Stimulated activated CD8-positive, alpha-beta memory T cell treated with anti-CD3 and anti-CD28 coated beads, Interleukin-12 subunit alpha, Interleukin-12 subunit beta, amount 100 ng/mL, for 1 hour (primary cell): ENCODE measurements around the gene CGB3.
"Not testable (repeated sequence)": the region's sequence is repeated elsewhere in the genome, so short reads cannot be mapped to it uniquely, and the experiment has no call there.

Experiments
- DNase-seq: peaks from one replicate; pipeline ENCODE4 v3.0.0-alpha.2; 2020; ENCODE audit warnings: low read depth

The CGB3 gene

DNA sequence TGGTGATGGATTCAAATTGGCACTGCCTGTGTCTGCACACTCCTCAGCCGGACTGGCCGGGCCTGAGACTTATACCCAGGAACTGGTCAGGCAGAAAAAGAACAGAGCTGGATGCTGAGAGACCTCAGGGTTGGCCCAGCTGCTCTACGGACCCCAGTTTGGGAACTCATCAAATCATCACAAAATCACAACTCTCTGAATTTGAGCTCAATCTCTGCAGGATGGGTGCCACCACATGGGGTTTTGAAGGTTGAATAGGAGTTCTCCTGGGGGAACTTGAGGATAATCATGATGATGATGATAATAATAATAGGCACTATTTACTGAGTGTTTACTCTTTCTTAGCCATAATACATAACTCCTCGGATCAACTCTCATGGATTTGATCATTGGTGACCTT lies 18.5 kb upstream of the CGB3 start:
- not testable (repeated sequence) for DNase-seq

DNA sequence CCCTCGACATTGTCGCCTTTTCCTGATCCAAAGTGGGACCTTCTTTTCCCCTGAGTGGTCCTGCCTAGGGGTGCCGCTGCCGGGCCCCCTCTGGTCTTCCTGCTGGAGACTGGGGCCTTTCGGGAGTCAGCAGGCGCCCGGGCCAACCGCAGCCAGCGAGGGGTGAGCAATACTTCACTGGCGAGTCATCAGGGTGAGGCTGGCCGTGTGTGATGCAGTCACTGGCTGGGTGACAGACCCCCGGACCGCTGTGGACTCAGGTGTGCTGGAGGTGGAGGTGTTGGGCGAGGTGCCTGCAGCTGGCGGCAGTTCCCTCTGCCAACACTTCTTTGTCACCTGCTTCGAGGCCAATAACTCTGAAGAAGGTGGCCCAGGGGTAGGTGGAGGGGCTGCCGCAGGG lies 18.0 kb upstream of the CGB3 start:
- no peak for DNase-seq

DNA sequence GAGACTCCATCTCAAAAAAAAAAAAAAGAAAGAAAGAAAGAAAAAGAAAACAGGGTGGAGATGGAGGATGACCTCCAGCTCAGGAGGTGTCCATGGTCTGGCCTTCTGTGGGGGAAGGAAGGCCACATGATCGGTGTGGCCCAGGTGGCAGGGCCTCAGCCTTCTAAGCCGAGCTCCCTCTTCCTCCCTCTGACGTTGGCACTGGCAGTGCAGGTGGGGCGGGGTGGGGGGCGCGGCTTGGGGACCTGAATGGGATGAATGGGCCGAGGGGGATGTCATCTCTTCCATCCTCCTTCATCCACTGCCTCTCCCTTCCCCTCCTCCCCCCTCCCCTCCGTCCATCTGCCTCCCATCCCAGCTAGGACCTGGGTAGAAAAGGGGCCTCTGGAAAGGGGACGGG lies 15.6 kb upstream of the CGB3 start:
- not testable (repeated sequence) for DNase-seq

DNA sequence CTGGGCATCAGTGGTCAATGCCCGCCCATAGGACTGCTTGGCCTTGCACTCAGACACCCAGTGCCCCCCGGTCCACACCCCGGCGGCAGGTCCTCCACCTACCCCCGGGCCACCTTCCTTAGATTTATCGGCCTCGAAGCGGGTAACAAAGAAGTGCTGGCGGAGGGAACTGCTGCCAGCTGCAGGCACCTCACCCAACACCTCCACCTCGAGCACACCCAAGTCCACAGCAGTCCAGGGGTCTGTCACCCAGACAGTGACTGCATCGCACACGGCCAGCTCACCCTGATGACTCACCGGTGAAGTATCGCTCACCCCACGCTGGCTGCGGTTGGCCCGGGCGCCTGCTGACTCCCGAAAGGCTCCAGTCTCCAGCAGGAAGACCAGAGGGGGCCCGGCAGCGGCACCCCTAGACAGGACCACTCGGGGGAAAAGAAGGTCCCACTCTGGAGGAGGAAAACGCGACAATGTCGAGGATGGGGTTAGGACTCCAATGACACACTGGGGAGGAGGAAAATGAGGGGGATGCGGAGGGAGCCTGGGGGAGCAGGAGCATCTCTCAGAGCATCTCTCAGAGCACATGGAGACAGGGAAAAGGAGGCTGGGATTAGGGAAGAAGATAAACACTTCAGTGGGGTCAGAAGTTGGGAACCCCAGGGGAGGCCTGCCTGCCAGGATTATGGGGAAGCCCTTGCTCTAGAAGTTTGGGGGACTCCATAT lies 14.6 kb upstream of the CGB3 start:
- not testable (repeated sequence) for DNase-seq

DNA sequence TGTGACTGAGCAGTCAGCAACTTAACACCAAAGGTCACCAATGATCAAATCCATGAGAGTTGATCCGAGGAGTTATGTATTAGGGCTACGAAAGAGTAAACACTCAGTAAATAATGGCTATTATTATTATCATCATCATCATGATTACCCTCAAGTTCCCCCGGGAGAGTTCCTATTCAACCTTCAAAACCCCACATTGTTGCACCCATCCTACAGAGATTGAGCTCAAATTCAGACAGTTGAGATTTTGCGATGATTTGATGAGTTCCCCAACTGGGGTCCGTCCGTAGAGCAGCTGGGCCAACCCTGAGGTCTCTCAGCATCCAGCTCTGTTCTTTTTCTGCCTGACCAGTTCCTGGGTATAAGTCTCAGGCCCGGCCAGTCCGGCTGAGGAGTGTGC lies 14.0 kb upstream of the CGB3 start:
- DNase-seq = not testable (repeated sequence)

DNA sequence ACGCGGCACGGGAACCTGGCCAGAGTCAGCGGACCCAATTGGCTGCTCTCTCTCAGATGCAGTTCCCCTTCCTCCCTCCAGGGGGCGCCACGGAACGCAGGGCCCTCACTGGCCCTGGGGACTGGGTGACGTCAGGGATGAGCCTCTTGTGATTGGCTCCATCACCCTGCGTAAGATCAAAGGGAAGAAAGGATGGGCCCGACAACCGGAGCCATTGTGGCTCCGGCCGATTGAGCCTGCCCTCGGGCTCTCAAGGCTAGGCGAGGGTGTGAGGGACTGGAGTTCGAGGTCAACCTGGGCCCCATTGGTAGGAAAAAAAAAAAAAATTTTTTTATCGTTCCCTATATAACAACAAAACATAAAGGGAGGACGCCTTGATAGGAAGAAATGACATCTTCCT lies 12.7 kb upstream of the CGB3 start, which contains the start of gene CGB1:
CGB1 (minus strand) TSS at position 81 of the 400 bp plus-strand sequence. CDS start 184 bp downstream, outside the sequence.
- not testable (repeated sequence) for DNase-seq

DNA sequence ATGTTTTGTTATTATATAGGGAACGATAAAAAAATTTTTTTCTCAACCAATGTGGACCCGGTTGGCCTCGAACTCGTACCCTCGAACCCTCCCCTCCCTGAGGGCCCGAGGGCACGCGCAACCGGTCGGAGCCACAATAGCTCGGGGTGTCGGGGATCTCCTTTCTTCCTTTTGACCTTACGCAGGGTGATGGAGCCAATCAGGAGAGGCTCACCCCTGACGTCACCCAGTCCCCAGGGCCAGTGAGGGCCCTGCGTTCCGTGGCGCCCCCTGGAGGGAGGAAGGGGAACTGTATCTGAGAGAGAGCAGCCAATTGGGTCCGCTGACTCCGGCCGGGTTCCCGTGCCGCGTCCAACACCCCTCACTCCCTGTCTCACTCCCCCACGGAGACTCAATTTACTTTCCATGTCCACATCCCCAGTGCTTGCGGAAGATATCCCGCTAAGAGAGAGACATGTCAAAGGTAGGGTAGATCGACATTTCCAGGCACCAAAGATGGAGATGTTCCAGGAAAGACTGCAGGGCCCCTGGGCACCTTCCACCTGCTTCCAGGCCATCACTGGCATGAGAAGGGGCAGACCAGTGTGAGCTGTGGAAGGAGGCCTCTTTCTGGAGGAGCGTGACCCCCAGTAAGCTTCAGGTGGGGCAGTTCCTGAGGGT lies 7.6 kb upstream of the CGB3 start, which contains the start of gene CGB2:
CGB2 (plus strand) TSS at position 249 of the 660 bp plus-strand sequence; CDS start at position 455, 206 bp downstream.
- not testable (repeated sequence) for DNase-seq

DNA sequence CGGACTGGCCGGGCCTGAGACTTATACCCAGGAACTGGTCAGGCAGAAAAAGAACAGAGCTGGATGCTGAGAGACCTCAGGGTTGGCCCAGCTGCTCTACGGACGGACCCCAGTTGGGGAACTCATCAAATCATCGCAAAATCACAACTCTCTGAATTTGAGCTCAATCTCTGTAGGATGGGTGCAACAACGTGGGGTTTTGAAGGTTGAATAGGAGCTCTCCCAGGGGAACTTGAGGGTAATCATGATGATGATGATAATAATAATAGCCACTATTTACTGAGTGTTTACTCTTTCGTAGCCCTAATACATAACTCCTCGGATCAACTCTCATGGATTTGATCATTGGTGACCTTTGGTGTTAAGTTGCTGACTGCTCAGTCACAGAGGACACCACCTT lies 6.2 kb upstream of the CGB3 start:
- not testable (repeated sequence) for DNase-seq

DNA sequence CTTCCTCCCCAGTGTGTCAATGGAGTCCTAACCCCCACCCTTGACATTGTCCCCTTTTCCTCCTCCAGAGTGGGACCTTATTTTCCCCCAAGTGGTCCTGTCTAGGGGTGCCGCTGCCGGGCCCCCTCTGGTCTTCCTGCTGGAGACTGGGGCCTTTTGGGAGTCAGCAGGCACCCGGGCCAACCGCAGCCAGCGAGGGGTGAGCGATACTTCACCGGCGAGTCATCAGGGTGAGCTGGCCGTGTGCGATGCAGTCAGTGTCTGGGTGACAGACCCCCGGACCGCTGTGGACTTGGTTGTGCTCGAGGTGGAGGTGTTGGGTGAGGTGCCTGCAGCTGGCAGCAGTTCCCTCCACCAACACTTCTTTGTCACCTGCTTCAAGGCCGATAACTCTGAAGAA lies 5.6 kb upstream of the CGB3 start:
- DNase-seq = not testable (repeated sequence)

DNA sequence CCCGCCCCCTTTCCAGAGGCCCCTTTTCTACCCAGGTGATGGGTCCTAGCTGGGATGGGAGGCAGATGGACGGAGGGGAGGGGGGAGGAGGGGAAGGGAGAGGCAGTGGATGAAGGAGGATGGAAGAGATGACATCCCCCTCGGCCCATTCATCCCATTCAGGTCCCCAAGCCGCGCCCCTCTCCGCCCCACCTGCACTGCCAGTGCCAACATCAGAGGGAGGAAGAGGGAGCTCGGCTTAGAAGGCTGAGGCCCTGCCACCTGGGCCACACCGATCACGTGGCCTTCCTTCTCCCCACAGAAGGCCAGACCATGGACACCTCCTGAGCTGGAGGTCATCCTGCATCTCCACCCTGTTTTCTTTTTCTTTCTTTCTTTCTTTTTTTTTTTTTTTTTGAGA lies 4.6 kb upstream of the CGB3 start:
- DNase-seq = not testable (repeated sequence)

DNA sequence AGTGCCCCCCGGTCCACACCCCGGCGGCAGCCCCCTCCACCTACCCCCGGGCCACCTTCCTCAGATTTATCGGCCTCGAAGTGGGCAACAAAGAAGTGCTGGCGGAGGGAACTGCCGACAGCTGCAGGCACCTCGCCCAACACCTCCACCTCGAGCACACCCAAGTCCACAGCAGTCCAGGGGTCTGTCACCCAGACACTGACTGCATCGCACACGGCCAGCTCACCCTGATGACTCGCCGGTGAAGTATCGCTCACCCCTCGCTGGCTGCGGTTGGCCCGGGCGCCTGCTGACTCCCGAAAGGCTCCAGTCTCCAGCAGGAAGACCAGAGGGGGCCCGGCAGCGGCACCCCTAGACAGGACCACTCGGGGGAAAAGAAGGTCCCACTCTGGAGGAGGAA lies 1.5 kb upstream of the CGB3 start:
- DNase-seq = not testable (repeated sequence)

DNA sequence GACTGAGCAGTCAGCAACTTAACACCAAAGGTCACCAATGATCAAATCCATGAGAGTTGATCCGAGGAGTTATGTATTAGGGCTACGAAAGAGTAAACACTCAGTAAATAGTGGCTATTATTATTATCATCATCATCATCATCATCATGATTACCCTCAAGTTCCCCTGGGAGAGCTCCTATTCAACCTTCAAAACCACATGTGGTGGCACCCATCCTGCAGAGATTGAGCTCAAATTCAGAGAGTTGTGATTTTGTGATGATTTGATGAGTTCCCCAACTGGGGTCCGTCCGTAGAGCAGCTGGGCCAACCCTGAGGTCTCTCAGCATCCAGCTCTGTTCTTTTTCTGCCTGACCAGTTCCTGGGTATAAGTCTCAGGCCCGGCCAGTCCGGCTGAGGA lies 955 bp upstream of the CGB3 start:
- DNase-seq = not testable (repeated sequence)

DNA sequence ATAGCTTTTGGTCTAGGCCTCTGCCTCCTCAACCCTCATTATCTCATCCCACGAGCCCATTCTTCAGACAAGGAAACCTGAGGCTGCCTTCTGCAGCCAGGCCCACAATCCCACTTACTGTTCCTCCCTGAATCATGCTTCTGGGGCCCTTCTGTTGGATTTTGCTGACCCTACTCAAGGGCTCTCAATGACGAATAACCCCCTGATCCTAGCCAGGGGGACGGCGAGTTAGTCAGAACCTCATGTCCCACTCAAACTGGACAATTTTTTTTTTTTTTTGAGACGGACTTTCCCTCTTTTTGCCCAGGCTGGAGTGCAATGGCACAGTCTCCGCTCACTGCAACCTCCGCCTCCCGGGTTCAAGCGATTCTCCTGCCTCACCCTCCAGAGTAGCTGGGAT lies 2.0 kb downstream of the CGB3 start:
- no peak for DNase-seq

DNA sequence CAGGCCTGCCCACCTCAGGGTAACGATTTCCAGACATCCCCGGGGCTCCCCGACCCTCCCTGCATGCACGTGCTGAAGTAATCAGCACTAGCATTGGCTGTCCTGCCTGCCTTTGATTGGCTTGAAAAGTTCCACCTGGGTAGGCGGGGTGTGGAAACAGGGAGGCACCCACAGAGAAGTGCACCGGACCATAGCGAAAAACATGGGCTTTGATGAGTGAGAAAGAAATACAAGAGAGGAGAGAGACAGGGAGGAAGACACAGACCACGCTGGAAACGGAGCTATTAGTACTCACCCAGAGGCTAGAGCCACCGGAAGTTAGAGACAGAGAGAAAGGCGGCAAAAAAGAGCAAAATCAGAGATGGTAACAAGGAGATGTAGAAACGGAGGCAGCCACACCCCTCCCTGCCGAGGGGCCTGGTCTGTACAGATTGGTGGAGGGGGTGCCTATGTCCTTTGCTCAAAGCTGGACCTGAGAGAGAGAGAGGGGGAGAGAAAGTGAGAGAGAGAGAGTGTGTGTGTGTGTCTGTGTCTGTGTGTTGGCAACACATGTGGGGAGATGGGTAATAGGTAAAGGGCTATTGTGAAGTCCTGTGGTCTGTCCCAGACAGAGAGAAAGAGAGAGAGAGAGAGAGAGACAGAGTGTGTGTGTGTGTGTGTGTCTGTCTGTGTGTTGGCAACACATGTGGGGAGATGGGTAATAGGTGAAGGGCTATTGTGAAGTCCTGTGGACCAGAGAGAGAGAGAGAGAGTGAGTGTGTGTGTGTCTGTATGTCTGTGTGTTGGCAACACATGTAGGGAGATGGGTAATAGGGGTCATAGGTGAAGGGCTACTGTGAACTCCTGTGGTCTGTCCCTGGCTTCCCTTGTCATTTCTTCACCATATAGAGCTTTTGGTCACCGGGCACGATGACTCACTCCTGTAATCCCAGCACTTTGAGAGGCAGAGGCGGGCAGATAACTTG lies 2.9 kb downstream of the CGB3 start:
- no peak for DNase-seq

DNA sequence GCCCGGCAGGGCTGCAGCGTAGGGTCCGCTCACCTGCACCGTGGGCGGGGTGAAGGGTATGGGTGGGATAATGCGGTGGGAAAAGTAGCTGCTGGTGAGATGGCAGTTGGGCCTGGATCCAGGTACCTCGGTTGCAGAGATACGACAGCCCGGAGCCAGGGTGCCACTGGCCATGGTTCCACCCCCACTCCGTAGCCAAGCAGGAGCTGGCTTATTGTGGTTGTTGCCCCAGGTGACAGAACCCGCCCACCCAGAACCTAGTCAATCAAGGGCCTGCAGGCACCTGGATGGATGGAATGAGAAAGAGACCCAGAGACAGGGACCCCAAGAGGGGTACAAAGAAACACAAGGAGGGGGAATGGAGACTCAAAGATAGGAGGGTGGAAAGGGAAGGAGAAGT lies 3.8 kb downstream of the CGB3 start:
- no peak for DNase-seq

DNA sequence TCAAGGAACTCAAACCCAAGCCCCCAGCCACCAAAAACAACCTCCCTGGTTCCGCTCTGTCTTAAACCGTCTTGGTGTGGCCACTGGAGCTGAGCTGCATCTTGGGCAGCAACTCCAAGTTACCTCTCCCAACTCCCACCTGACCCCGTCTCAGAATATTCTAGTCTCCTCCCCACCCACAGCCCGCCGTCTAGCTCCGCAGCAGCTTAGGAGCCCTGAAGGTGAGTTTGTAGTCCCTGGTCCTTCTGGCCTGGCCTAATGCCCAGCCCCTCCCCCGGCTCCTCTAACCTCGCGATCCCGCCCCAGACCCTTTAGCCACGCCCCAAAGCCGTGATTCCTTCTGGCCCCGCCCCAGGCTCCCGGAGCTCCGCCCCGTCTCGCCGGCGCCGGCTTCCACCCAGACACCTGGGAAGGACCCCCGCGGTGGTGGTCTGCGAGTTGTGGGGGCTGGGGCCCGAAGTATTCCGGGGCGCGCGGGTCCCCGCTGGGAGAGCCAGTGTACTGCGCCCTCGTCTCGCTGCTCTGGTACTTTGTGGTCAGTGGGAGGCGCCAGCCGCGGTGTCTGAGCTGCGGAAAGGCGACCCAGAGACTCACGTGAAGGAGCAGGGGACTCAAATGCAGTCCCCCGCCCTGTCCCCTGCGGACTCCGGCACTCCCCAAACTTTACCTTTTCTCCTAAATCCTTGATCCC lies 4.7 kb downstream of the CGB3 start:
- DNase-seq = peak; percentile 40

DNA sequence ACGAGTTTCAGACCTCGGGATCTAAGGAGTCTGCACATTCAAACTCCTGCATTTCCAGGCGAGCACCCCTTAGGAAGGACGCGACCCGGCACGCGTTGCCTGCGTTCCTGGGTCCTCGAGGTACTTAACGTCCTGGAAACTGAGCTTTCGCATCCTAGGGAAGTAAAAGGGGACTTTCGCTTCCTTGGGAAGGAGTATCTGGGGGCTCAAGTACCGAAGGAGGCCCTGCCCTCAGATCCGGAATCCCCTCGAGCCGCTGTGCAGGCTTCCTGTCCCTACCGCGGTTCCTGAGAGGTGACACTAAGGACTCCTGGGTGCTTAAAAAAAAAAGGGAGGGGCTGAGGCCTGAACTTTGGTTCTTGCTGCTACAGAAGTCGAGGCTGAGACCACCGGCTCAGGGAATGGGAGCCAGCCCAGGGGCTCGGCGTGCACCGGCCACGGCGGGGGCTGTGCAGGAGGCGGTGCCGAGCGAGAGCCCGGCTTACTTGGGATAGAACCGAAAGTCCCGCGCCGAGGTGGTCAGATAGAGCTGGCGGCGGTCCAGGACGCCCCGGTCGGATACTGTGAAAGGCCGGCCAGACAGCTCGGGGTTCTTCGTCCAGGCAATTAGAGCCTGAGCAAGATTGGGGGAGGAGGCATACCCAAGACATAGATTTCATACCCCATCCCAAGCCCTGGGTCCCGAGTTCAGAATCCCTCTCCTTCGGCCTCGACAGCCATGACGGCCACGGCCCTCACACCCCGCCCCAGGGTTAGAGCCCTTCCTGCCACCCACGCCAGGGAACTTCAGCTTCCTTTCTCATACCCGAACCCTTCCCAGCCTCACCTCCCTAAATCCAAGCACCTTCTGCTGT lies 5.5 kb downstream of the CGB3 start:
- DNase-seq = not testable (repeated sequence)

DNA sequence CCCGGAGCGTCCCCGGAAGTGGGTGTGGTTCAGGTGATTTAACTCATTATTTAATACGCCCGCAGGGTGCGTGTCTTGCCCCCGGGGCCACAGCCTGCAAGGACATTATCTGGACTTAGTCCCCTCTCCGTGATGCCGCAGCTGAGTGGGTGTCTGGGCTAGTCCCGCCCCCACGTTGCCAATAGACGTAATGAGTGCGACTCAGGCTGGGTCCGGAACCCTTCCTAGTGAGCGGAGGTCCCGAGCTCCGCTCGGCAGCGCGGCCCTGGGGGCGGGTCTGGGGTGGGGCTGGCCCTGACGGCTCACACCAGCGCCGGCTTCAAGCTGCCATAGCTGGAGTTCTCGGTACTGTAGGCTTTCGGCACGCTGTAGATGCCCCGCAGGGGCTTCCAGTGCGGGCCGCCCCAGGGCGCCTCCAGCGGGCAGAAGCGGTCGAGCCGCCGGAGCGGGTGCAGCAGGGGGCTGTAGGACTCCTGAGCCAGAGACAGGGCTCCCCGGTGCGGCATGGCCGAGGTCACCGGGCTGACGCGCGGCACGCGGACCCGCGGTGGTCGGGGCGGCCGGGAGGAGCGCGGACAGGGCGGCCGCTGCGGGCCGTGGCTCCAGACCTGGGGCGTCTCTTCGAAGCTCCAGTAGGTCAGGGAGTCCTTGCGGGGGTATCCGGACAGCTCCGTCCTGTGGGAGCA lies 6.3 kb downstream of the CGB3 start:
- DNase-seq = peak; percentile 47

DNA sequence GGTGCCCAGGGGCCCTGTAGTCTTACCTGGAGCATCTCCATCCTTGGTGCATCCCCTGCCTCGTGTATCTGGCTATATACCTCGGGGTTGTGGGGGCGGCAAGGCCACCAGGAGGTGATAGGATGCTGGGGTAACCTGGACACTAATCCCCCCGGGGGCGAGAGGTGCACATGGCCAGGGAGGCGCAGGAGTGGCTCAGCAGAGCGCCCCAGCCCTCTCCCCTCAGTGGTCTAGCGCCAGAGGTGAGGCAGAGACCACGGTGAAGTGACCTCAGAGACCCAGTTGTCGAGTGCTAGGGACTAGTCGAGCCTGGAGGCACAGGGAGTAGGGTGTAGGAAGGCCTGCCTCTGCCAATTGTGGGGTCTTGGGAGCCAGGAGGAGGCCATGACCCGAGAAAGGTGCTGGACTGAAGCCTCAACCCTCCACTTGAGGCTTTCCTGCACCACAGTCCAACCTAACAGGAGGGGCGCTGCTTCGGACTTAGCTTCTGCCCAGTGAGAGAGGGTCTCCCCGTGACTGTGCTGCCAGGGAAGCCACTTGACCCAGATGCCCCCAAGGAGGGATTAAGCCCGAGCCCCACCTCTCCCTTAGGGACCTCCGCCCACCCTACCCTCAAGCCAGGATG lies 7.0 kb downstream of the CGB3 start, which contains the start of gene LHB:
LHB (minus strand) TSS at position 51 of the 625 bp plus-strand sequence; CDS start at position 41, 10 bp downstream.
- no peak for DNase-seq
